OCI-M2 (cell line): ENCODE results near the gene CSNK1D.

Experiments
- DNase-seq: peaks from one replicate; lab custom pipeline; 2025; ENCODE audit not compliant: unreplicated experiment; lab: John Stamatoyannopoulos, UW

CSNK1D gene

DNA sequence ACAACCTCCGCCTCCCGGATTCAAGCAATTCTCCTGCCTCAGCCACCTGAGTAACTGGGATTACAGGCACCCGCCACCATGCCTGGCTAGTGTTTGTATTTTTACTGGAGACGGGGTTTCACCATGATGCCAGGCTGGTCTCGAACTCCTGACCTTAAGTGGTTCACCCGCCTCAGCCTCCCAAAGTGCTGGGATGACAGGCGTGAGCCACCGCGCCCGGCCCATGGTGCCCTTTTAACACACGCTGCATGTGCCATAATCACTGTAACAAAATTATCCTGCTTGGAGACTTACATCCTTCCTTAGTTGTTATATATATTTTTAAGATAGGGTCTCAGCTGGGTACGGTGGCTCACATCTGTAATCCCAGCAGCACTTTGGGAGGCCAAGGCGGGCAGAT is 38.5 kb upstream of the CSNK1D start:
- DNase-seq, result no peak

DNA sequence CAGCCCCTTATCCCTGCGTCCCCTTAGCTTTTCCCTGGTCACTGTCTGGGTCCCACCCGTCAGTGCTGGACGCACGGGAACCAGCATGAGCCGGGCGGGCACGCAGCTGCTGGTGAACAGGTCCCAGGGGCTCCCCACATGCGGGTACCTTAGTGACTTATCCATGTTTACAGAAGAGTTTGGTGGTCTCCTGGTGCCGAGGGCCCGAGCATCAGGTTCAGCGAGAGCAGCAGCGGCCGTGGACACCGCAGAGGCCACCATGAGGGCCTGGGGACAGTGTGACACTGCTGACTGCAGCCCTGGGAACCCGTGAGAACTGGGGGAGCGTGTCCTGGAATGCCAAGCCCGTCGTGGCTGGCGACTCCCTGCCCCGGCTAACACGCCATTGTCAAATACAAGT is 37.4 kb upstream of the CSNK1D start:
- DNase-seq, result no peak

DNA sequence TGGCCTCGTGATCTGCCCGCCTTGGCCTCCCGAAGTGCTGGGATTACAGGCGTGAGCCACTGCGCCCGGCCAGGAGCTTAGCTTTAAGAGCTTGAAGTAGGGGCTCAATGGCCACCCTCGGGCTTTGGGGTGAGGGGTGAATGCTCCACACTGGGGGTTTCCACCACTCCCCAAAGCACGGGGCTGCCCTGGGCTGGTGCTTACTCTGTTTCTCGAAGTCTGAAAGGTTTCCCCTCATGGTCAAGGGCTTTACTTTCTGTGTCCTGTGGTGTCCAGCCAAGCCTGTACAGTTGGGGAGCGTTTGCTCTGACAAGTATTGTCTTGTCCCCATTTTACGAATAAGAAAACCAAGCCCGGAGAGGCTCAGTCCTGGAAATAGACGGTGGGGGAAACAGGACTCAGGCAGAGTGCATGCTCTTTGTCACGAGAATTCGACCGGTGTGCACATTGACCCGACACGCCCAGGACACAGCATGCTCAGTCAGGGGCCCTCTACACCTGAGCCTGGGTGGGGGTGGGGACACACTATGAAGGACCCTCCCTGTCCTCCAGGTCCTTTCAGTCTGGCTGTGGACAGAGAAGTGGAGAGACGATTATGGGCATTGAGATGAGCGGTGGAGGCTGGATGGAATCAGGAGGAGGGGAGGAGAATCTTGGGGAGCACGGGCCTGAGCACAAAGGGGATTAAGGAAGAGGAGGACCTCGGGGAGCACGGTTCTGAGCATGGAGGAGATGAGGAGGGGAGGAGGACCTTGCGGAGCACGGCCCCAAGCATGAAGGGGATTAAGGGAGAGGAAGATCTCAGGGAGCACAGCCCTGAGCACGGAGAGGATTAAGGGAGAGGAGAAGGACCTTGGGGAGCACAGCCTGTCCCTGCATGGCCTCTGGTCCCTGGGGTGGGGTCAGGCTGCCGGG is 36.4 kb upstream of the CSNK1D start:
- no peak for DNase-seq

DNA sequence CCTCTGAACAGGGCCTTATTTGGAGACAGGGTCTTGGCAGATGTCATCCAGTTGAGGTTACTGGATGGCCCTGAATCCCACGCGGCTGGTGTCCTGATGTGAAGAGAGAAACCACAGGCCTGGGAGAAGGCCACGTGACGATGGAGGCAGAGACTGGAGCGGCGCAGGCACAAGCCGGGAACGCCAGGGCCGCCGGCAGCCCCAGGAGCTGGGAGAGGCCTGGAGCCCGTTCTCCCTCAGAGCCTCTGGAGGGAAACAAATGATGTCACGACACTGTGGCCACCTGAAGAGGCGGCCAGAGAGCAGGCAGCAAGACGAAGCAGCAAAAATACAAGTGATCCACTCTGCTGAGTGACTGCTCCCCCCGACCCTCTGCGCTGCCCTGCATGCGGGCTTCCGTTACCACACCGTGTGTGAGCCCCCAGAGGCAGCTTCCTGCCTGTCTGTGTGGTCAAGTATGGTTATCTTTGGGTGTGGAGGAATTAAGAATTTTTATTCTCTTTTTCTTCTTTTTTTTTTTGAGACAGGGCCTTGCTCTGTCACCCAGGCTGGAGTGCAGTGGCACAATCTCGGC is 32.3 kb upstream of the CSNK1D start:
- DNase-seq, result no peak

DNA sequence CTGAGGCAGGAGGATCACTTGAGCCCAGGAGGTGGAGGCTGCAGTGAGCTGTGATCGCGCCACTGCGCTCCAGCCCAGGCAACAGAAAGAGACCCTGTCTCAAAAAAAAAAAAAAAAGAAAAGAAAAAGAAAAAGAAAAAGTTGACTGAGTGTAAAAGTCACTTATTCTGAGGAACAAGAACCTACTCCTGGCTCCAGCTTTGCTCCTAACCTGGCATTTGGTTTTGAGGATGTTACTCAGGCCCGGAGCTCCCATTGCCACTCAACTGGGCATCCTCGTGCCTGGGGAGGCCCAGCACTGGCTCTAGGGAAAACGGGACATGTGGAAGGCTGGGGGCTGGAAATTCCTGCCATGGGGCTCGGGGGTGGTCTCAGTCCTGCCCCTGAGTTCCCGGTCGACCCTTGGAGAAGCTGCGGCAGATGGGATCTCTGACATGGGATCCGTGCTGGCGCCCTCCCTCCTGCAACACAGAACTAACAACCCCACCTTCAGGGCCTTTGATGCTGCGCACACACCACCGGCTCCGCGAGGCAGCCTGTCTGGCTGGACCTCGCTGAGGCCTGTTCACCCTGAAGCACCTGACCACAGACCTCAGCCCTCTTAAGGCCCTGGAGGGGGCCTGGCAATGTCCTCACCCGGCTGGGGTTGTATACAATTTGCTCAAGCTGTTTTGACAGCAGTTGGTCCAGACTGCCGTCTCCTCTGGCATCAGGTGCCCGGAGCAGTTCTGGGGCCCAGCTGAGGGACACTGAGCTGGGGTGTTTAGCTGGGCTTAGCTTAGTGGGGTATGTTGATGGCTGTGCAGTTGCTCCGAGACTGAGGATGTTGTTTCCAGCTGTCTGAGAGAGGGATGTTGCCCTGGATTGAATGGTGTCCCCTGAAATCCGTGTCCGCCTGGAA is 31.6 kb upstream of the CSNK1D start:
- no peak for DNase-seq

DNA sequence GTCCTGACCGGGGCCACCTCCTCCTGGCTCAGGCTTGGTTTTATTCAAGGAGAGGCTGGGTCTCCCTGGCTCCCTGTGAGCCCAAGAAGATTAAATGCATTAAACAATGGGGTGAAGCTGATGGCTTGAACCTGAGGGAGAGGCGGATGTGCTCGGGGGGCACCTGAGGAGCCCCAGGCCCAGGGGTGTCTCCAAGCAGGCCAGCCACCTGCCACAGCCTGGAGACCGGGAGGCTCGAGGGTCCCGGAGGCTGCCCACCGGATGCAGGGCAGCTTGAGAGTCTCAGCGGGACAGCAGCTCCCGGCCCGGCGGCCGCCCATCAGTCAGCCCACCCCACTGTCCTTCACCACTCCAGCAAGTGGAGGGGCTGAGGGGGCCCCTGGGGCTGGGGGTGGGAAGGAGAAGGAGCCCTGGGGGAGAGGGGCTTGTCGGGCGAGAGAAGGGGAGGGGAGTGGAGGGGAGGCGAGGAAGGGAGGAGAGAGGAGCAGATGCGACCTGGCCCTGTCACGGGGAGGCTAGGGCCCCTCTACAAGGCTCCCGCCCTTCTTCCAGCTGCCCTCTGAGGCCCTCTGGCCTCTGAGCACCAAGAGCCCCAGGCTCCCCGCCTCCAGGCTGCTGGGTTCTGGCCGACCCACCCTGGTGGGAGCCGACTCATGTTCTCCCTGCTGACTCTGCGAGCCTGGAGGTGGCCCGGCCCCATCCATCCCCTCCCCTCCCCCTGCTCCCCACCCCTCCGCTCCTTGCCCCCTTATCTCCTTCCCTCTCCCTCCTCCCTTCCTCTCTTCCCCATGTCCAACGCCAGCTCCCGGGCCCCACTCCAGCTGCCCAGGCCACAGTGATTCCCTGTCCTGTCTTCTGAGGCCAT is 30.7 kb upstream of the CSNK1D start:
- DNase-seq, result no peak

DNA sequence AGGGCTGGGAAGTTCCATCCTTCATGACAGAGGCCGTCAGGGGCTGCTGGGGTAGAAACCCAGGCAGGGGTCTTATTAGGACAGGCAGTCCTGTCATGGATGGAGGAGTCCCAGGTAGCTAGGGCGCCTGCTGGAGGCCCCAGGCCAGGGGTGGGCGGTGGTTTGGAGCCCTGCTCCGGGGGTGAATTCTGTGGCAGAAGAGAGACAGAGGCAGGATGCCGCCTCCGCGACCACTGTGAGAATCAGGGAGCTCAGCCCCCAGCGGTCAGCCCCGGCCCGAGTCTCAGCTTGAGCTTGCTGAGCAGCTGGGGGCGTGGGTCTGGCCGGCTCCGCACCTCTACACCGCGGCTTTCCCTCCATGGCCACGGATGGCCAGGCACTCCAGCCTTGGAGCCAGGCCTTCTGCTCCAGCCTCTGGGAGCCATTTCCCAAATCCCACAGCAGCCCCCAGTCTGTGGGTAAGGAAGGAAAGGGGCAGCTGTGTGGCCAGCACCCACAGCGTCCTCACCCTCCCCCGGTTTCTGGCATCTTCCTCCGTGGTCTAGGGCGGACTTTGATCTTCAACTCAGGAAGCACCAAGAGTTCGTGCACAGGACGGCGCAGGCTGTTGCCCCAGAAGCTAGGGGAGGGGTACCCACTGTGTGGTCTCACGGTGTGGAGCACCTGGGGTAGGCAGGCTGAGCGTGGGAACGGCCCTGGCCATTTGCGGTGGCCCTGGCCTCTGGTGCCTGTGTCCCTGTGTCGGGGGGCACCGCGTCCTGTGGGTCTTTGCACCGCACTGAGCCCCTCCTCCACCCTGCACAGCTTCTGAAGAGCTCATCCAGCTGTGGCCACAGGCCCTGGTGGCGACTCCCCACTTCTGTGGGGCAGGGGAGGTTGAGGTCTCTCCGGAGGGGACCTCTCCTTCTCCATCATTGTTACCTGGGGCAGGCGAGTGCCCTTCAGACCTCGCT is 29.8 kb upstream of the CSNK1D start:
- no peak for DNase-seq

DNA sequence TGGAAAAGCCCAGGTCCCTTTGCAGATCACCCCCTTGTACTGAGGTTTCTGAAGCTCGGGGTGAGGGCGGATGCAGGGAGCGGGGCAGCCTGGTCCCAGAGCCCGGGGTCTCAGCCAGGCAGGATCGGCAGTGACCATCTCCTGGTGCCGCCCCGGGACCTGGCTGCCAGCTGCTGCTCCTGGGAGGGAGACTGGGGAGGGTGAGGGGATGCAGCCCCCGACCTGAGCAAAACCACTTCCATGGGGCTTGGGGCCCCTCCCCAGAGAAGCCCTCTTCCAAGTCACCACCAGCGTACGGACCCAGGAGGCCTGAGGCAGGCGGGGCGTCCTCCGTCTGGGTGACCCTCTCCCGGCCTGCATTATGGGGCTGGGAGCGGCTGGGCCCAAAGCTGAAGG is 29.1 kb upstream of the CSNK1D start:
- DNase-seq, result no peak

DNA sequence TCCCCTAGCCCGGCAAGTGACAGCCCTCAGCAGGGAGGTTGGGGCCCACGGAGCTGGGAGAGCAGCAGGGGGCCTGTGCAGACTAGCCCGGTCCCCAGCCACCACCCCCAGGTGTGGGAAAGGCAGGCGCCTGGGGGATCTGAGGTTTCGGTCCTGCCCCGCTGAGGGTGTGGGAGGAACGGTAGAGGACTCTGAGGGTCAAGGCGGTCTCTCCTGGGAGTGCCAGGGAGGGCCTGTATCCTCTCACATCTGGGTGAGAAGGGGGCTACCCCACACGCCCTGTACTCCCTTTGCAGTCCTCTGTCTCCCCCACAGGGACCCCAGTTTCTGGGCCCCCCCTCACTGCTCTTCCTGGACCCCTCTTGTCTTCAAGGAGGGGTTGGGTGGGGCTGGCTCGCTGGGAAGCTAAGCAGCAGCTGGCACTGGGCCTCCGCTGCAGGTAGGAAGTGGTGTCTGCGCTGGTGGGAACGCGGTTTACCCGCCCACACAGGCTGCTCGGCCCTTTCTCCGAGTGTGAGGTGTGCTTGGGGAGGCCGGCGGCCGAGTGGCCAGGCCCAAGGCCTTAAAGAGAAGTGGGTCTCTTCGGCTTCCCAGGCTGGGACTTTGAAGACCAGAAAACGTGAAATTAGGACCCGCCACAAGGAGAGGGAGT is 28.5 kb upstream of the CSNK1D start:
- no peak for DNase-seq

DNA sequence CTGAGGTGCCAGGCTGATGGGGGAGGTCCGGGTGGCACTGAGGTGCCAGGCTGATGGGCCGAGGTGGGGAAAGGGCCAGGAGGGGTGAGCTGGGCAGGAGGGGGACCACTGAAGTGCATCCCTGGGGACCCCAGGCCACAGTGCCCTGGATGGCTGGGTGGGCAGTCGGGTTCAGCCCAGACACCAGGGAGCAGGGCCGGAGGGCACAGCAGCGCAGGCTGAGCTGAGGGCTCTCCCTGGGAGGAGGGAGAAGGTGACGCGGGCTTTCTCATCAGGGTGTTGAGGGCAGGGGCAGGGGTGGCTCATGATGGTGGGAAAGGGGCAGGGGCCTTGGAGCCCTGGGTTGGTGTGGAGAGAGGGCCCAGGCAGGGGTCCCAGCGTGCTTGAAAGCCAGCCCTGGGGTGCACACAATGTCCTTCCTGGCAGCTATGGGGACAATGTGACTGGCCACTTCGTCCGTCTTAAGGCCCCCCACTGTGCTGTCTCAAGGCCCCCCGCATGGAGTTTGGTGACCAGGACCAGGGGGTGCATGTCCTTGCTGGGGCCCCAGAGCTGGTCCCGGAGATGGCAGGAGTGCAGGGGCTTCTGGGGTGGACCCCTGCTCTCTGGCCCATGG is 27.9 kb upstream of the CSNK1D start:
- DNase-seq, result no peak

DNA sequence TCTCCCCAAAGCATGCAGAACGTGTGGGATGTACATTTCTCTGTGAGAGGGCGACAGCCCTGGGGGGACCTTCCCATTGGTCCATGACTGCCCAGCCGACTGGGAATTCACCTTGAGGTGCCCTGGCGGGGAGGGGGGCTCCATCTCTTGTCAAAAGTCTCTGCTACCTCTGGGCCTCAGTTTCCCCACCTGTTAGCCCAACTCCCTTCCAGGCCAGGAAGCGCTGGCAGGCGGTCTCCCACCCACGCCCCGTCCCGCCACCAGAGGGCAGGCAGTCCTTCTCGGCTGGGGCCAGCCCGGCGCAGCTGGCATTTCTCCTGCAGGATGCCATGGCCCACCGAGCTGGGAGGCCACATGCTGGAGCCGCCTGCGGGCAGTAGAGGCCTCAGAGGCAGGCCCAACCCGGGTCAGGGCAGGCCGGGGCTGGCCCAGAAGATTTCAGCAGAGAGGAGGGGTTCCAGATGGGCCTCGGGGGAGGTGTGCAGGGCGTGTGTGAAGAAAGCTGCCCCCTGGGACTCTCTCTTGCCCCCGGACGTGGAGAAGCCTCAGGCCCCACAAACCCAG is 27.3 kb upstream of the CSNK1D start:
- no peak for DNase-seq

DNA sequence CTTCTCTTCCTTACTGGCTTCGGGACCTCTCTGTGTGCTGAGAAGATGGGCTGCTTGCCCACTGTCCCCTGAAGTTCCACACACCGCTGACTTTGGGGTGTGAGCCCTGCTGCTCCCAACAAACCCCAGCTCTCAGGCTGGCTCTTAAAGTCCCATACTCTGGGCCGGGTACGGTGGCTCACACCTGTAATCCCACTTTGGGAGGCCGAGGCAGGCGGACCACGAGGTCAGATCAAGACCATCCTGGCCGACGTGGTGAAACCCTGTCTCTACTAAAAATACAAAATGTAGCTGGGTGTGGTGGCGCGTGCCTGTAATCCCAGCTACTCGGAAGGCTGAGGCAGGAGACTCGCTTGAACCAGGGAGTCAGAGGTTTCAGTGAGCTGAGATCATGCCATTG is 26.7 kb upstream of the CSNK1D start:
- DNase-seq, result no peak

DNA sequence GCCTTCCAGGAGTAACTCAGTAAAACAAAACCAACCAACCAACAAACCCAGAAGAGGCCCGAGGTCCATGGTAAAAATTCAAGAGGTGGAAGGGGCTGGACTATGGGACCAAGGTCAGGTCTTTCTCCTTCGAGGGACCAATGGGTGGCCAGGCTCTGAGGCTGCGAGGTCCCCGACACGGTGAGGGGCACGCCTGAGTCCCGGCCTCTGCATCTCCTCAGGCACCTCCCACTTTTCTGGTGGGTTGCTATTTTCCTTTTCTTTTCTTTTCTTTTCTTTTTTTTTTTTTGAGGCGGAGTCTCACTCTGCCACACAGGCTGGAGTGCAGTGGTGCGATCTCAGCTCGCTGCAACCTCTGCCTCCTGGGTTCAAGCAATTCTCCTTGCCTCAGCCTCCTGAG is 26.0 kb upstream of the CSNK1D start:
- no peak for DNase-seq

DNA sequence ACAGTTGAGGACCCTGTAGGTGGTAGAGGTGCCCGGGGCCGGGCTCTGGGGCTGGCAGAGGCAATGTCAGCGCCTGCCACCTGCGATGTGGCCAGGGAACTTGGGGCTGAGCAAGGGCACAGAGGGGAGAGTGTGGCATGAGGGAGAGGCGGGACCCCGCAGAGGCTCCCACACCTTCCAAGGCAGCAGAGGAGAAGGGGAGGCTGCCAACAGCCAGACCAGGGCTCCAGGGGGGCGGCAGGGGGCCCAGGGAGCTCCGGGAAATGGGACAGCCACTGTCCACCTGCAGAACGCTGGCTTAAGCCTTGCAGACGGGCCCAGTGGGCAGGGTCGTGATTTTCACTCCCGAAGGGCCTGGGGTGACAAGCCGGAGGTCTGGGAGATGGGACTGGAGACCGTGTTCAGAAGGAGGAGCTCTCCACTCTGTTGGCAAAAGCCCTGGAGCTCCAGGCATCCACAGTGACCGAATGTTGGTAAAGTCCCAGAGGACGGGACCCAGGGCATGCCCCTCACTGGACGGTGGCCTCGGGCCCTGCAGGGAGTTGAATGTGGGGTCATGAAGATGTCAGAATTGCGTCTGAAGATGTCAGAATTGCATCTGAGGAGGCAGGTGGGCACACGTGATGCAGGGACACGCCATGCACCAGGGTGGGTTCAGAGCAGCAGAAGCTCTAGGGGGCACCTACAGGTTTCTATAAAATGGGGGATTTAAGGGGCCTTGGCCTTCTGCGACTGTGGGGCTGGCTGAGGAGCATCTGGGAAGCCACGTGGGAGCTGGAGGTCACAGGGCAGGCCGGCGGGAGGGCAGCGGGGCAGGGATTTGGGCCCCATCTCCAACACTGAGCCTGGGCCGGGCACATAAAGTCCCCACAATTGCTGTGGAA is 25.3 kb upstream of the CSNK1D start:
- no peak for DNase-seq

DNA sequence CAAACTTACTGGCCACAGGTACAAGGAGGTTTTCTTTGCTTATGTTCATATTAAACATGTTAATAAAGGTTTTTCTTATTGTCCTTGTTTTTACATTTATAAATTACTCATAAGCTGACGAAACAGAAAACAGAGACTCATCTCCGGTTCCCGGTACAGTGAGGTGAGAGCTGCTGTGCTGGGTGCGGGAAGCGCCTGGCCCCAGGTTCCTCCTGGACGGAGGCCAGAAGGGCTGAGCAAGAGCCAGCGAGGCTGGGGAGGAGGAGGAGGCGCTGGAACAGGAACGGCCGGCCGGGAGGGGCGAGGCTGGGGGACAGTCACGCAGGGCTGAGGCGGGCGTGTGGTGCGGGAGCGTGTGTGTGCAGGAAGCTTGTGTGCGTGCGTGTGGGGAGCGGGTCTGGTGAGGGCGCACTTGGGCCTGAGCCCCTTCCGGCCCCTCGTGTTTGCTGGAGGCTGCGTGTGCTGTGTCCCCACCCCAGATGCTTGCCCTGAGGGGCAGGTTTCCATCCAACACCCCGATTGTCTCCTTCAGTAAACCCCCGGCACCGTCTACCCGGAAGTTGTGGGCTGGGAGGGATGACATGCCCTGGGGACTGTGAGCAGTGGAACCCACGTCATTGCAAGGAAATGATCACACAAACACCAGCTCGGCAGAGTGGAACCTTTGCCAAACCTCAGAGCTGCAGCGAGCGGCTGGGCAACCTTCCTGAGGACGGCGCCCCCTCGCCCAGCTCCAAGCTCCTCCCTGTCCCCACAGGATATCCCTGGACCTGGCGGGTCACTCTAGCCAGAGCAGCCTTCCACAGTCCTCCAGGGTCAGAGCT is 24.4 kb upstream of the CSNK1D start:
- no peak for DNase-seq

DNA sequence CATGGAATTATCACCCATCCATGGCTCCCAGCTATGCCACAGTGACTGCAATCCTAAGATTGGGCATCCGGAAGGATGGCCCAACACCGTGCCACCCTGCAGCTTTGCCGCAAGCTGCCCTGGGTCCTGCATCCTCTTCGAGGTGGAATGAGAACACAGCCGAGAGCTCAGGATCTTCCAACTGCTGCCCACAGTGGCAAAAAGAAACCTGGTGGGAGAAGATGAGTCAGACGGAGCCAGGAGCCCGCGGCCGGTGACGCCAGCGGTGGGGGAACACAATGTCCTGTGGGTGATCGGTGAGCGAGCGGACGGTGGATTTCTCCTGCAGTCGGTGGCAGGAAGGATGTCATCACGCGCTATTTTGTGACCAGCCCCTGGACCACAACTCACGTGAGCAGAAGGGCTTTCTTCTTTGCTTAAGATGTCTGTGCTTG is 23.8 kb upstream of the CSNK1D start:
- DNase-seq, result no peak
